Smooth muscle cell (in vitro differentiated cells): ENCODE results near the gene IRS1. TPM values are rescaled to one million over a fixed set of nuclear protein-coding genes. Genes with fewer than 3 reads are reported as not detected.

Source experiments
- DNase-seq: peaks from one replicate; lab custom pipeline; 2025; ENCODE audit not compliant: unreplicated experiment; lab: John Stamatoyannopoulos, UW
- H2AFZ ChIP-seq: fragments of 200-600 bp; sonication (generic); 2 replicates; pipeline ENCODE4 v1.6.0; 2016; ENCODE audit warnings: antibody characterized with exemption, low read depth, mild to moderate bottlenecking
- H3F3A ChIP-seq: fragments of 200-600 bp; sonication (generic); 2 replicates; pipeline ENCODE4 v1.6.0; 2017; ENCODE audit warnings: antibody characterized with exemption, low read depth
- H3K27ac ChIP-seq: fragments of 200-600 bp; sonication (generic); 2 replicates; pipeline ENCODE4 v1.5.1; 2016; ENCODE audit warnings: low read depth, mild to moderate bottlenecking
- H3K27me3 ChIP-seq: fragments of 200-600 bp; sonication (generic); 2 replicates; pipeline ENCODE4 v1.6.1; 2016; ENCODE audit warnings: low read depth, mild to moderate bottlenecking
- H3K36me3 ChIP-seq: fragments of 200-600 bp; sonication (generic); 2 replicates; pipeline ENCODE4 v1.5.1; 2016; ENCODE audit warnings: low read depth
- H3K4me1 ChIP-seq: fragments of 200-600 bp; sonication (generic); 2 replicates; pipeline ENCODE4 v1.5.1; 2016; ENCODE audit warnings: low read depth
- H3K4me2 ChIP-seq: fragments of 200-600 bp; sonication (generic); 2 replicates; pipeline ENCODE4 v1.6.0; 2016; ENCODE audit warnings: mild to moderate bottlenecking
- H3K4me3 ChIP-seq: fragments of 200-600 bp; sonication (generic); 2 replicates; pipeline ENCODE4 v1.5.1; 2016; ENCODE audit warnings: mild to moderate bottlenecking
- H3K79me2 ChIP-seq: fragments of 200-600 bp; sonication (generic); 2 replicates; pipeline ENCODE4 v1.6.0; 2016; ENCODE audit warnings: low read depth, mild to moderate bottlenecking
- H3K9ac ChIP-seq: fragments of 200-600 bp; sonication (generic); 2 replicates; pipeline ENCODE4 v1.6.0; 2016; ENCODE audit warnings: low read depth
- H3K9me3 ChIP-seq: fragments of 200-600 bp; sonication (generic); replicated peaks from 2 replicates; pipeline ENCODE4 v1.5.1; 2016; ENCODE audit warnings: low read depth
- H4K20me1 ChIP-seq: fragments of 200-600 bp; sonication (generic); 2 replicates; pipeline ENCODE4 v1.6.0; 2016; ENCODE audit warnings: low read depth
- WGBS: methylation state at CpG from one replicate; pipeline ENCODE4 v1.1.7; 2016; ENCODE audit warnings: low lambda C conversion rate; 5-methylcytosine and 5-hydroxymethylcytosine counted together
- polyA plus RNA-seq: library from polyadenylated mRNA; unstranded; fragments of >200 nt; fragmentation: Nextera tagmentation; extraction: Ambion mirVana; gene quantifications from 2 replicates; pipeline ENCODE4 v1.2.1, GENCODE V29; 2016
- total RNA-seq: library from RNA; depleted of rRNA; stranded (reverse); fragments of >200 nt; gene quantifications from 2 replicates; pipeline ENCODE4 v1.2.3, GENCODE V29; 2014
- TF ChIP-seq, protein P1 (sequence below): fragments of 200-600 bp; sonication (generic); IDR thresholded peaks from 2 replicates; pipeline ENCODE4 v1.5.1; 2017; ENCODE audit warnings: borderline replicate concordance, mild to moderate bottlenecking, antibody characterized with exemption; ENCODE audit not compliant: insufficient read depth, poor library complexity, severe bottlenecking

IRS1 gene
- total and polyA plus RNA-seq, 2 experiments from 2014 or later = 8.6 to 14.6 TPM

- WGBS = 71% methylated on average over 23 of the region's 23 CpGs
- Histone ChIP-seq H3K27ac (no peak overlapping the region), H3K4me1 (peaks cover 30% of the 10 kb centered on the region), H3F3A (no peaks in the 10 kb centered on the region), H3K27me3 (no peaks in the 10 kb centered on the region), H3K4me3 (peak overlapping the region; percentile 97), H3K36me3 (no peaks in the 10 kb centered on the region), H4K20me1 (peaks cover 38% of the 10 kb centered on the region), H3K79me2 (peaks cover 63% of the 10 kb centered on the region), H3K9me3 (no peaks in the 10 kb centered on the region), H3K4me2 (peak overlapping the region; percentile 91), H3K9ac (no peak overlapping the region), H2AFZ (no peak overlapping the region)
- no peak for DNase-seq
- TF ChIP-seq, protein P1, sequence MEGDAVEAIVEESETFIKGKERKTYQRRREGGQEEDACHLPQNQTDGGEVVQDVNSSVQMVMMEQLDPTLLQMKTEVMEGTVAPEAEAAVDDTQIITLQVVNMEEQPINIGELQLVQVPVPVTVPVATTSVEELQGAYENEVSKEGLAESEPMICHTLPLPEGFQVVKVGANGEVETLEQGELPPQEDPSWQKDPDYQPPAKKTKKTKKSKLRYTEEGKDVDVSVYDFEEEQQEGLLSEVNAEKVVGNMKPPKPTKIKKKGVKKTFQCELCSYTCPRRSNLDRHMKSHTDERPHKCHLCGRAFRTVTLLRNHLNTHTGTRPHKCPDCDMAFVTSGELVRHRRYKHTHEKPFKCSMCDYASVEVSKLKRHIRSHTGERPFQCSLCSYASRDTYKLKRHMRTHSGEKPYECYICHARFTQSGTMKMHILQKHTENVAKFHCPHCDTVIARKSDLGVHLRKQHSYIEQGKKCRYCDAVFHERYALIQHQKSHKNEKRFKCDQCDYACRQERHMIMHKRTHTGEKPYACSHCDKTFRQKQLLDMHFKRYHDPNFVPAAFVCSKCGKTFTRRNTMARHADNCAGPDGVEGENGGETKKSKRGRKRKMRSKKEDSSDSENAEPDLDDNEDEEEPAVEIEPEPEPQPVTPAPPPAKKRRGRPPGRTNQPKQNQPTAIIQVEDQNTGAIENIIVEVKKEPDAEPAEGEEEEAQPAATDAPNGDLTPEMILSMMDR = no peak
These were observed 1.6 kb downstream of the IRS1 start for GRCh38 chr2:226797989-226798421.

GRCh38 chr2:226797289-226797988, 2.2 kb downstream of the IRS1 start:
- no peak for DNase-seq
- no peak overlapping the region for H2AFZ ChIP-seq
- peak overlapping the region; percentile 97 for H3K4me3 ChIP-seq

GRCh38 chr2:226796840-226797288, 2.8 kb downstream of the IRS1 start:
- peak overlapping the region; percentile 97 for H3K4me3 ChIP-seq
- H3K9me3 ChIP-seq = no peaks in the 10 kb centered on the region
- H3K4me2 ChIP-seq = peak overlapping the region; percentile 90
- H3F3A ChIP-seq = no peaks in the 10 kb centered on the region
- 87% methylated on average over 17 of the region's 17 CpGs for WGBS
- peaks cover 38% of the 10 kb centered on the region for H4K20me1 ChIP-seq
- no peaks in the 10 kb centered on the region for H3K27me3 ChIP-seq
- no peak for DNase-seq
- H3K79me2 ChIP-seq = peaks cover 74% of the 10 kb centered on the region
- no peak overlapping the region for H3K27ac ChIP-seq
- no peak overlapping the region for H2AFZ ChIP-seq
- H3K36me3 ChIP-seq = no peaks in the 10 kb centered on the region
- no peak overlapping the region for H3K9ac ChIP-seq
- peaks cover 34% of the 10 kb centered on the region for H3K4me1 ChIP-seq
- TF ChIP-seq, protein P1 = peak; percentile 23

More at GRCh38 chr2:226797289-226797988, 2.2 kb downstream of the IRS1 start:
- Histone ChIP-seq H3K79me2 (peaks cover 69% of the 10 kb centered on the region), H3K36me3 (no peaks in the 10 kb centered on the region), H4K20me1 (peaks cover 38% of the 10 kb centered on the region), H3K9ac (no peak overlapping the region), H3K27ac (no peak overlapping the region), H3K4me1 (peaks cover 34% of the 10 kb centered on the region), H3K9me3 (no peaks in the 10 kb centered on the region), H3F3A (no peaks in the 10 kb centered on the region), H3K4me2 (peak overlapping the region; percentile 91), H3K27me3 (no peaks in the 10 kb centered on the region)
- TF ChIP-seq, protein P1 = no peak
- WGBS = 96% methylated on average over 39 of the region's 50 CpGs
